HCT116 (cell line): ENCODE data around the gene BTF3L4.

Experiments
- MAX ChIP-seq: IDR thresholded peaks from 2 replicates; pipeline ENCODE4 v1.6.1; 2012
- POLR2A ChIP-seq: IDR thresholded peaks from 2 replicates; pipeline ENCODE4 v1.7.0; 2011; ENCODE audit warnings: borderline replicate concordance; ENCODE audit not compliant: insufficient read depth, insufficient read length; ENCODE audit errors: extremely low read depth

GRCh38 chr1:52055066-52055865 is 829 bp upstream of the BTF3L4 start, which contains the start of gene TXNDC12:
- TF ChIP-seq MAX (peak; percentile 85), POLR2A (peak; percentile 78)
